NCI-H1105 treated with DMSO at 0.1 percent for 48 hours (cell line): ENCODE measurements around the gene DGKG.

Experiments used
- DNase-seq: peaks from one replicate; lab custom pipeline; 2025; lab: John Stamatoyannopoulos, UW

The DGKG gene

DNA sequence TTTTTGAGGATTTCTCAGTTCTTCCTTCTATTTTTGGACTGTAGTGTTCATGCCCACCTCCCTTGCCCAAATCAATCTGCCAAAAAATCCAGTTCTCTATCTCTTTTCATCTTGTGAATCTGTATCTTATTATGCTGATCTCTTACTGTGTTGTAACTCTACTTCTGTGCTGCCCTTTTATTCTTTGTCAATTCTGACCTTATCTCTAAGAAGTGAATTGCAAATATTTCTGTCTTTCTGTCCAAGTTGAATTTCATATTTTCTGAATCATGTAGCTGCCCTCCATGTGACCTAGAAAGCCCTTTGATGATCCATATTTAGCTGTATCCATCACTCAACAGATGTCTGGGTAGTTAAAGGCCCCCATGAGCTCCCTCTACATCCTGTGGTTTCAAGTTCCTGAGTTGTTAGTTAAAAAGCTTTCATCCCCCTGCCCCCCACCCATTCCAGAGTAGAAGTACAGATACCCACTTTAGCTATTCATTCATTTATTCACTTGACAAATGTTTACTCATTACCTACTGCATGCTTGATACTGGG lies 219.6 kb downstream of the DGKG start:
- DNase-seq, result no peak

DNA sequence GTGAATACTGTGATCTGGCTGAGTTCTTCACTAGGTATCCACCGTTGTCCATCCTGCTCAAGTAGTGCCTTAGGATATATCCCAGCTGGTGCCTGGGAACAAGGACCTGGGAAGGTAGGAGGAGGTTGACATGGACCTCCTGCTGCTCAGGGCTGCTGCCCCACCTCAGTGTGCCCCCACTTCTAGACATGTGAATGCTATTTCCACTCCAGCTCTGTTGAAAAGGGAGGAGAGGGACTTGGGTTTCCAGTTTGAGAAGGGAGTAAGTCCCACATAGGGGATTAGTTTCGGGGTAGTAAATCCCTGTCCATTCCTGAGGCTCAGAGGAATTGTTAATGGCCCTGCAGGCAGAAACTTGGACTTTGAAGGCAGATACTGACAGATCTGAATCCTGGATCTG lies 220.2 kb downstream of the DGKG start:
- no peak for DNase-seq

DNA sequence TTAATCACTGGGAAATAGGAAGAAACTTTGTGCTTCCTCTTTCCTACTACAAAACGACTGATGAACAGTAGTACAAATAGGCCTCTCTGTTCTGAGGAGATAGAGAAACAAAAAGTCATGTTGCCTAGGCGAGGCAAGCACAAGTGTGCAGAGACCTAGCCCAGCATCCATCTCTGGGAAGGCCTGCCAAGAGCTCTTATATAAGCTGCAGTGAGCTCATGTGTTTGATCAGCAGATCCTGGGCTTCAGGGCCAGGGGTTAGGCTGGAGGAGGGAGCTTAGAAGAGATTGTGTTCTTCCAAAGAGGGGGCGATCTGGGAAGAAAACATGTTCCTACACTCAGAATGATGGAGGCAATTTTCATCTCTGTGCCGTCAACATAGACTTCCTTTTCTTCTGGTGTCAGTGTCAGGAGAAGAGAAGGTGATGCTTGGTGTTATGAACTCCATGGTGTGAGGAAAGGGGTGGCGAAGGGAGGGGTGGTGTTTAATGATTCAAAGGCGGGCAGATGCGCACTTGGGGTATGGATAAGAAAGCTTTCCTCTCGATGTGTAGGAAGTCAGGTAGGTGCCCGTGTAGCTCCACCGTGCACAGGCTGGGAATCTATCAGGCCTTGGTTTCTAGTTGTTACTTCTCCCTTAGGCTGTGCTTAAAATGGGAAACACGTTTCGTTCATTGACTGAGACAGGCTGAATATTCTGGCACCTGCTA lies 223.6 kb downstream of the DGKG start:
- DNase-seq, result no peak

DNA sequence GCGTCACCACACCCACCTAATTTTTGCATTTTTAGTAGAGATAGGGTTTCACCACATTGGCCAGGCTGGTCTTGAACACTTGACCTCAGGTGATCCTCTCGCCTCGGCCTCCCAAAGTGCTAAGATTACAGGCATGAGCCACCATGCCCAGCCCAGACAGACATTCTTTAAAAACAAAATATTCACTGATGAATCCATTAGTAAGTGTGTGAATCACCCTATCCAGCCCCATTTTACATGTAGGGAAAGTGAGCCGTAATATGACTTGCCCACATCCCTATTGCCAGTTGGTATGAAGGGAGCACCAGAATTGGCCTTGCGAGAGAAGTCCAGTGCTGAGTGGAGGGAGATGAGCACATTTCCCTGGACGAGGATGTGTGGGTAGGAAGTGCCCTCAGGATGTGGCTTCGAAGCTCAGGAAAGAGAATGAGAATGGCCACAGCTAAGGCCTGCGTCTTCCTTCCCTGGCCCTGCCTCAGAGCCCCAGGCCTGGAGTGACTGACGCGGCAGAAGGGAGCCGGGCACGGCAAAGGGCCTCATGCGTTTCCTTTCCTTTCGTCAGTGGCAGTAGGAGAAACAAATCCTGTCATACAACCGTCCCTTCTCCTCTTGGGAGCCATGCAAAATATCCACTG lies 224.9 kb downstream of the DGKG start:
- no peak for DNase-seq

DNA sequence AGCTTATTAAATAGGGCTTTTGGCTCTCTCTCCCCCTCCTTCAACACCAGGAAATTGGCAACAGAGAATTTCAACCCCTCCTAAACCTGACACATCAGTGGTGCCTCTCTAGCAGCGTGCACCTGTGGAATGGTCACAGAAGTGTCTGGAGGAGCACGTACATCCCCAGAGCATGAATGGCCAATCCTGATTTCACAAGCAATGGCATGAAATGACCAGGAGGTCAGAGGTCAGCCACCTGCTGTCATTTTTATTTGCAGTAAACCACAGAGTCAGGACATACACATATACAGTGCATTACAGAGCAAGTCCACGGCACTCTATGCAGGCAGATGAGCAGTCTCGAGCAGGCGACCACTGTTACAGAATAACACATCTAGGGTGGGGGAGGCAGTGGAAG lies 228.1 kb downstream of the DGKG start:
- no peak for DNase-seq

DNA sequence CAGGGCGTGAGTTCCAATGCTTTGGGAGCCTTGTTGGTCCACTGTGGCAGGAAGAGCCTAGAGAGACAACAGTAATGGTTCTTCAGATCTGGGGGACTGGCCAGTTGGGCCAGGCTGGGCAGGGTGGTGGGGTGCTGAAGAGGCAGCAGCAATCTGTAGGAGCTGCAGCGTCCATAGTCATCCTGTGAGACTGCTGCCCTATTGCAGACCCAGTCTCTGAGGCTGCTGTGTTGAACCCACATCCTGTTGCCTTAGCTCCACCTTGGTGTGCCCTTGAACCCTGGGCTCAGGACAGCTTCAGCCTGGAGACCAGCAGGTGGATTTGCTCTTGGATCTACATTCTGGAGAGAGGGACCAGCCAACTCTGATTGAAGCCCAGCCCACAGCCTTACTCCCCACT lies 229.5 kb downstream of the DGKG start:
- DNase-seq, result no peak

DNA sequence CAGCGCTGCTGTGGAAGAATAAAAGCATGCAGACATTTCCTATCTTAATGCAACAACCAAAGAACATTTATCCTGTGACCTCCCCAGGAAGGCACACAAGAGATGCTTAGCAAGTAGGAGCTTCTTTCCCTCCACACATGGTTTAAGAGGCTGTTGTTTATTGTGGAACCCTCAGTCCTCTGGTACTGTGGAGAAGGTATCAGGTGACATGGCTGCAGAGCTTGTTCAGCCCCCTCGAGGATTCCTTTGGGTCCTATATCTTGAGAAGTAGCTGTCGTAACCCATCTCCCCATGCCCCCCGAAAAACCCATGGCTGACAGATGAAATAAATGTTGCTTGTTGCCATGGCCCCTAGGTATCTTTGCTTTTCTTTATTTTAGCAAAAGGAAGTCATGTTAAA lies 232.8 kb downstream of the DGKG start:
- DNase-seq, result no peak

DNA sequence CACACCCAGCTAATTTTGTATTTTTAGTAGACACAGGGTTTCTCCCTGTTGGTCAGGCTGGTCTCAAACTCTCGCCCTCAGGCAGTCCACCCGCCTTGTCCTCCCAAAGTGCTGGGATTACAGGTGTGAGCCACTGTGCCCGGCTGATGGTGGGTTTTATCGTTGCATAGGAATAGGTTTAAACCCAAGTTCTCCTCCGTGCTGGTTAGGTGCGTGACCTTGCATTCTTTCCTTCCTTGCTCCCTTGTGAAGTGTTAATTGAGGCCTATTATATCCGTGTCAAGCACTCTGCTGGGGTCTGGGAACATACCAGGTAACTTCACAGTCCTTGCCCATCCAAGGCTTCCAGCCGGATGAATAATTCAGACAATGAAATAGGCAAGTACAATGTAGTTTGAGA lies 233.9 kb downstream of the DGKG start:
- no peak for DNase-seq

DNA sequence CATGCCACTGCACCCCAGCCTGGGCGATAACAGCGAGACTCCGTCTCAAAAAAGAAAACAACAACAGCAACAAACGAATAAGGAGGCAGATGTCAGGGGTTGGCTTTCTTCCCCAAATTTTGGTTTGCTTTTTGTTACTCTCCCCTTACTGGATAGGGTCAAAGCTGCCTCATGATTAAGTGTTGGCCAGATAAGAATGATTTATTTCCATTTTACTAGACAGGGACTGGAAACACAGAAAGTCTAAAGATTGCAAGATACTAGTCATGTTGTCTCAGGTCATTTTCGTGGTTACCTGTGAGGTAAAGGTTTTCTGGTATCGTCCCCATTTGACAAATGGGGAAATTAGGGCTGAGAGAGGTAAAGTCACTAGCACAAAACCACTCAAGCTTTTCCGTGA lies 234.6 kb downstream of the DGKG start:
- DNase-seq, result no peak

DNA sequence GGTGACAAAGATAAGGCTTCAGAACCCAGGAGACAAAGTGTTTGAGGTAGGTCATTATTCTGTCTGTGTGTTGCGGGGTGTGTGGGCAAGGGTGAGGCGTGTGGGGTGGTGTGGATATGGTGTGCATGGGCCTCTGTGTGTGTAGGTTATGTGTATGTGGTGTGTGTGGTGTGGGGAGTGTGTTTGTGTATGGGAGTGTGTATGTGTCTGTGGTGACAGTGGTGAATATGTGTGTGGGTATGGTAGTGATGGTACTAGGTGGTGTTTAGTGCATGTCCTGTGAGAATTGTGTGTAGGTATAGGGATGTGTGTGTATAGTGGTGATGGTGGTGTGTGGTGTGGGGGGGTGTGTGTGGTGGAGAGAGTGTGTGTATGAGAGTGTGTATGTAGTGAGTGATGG lies 236.9 kb downstream of the DGKG start:
- DNase-seq, result no peak

DNA sequence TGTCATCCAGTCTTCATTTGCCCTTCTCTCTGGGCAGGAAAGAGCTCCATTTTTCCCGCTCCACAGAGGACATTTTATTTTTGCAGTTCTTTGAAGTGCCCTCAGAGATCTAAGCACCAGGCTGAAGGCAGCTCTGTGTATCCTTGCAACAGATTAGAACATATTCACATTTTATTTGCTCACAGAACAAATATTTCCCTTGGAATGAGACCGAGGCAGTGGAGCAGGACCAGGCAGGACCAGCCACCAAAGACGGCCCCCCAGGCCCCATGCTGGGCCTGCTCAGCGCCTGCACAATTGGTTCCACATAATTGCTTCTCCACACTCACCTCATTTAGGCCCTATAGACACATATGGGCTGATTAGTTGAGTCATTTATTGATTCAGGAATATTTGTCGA lies 237.4 kb downstream of the DGKG start:
- DNase-seq, result no peak

DNA sequence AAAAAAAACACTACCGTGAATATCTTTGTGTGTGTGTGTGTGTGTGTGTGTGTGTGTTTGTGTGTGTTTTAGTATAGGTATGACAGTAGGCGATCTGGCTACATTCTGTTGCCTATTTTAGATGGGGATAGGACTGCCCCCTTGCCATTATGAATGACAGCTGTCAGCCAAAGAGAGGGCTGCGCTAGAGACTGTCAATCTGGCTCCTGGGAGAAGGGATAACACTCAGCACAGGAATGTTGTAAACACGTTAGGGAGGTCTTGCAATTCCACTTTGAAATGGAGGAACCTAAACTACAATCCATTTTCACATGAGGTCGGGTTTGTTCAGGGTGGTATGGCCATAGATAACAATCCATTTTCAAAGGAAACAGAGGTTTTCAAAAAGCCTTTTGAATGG lies 239.0 kb downstream of the DGKG start:
- DNase-seq, result no peak

DNA sequence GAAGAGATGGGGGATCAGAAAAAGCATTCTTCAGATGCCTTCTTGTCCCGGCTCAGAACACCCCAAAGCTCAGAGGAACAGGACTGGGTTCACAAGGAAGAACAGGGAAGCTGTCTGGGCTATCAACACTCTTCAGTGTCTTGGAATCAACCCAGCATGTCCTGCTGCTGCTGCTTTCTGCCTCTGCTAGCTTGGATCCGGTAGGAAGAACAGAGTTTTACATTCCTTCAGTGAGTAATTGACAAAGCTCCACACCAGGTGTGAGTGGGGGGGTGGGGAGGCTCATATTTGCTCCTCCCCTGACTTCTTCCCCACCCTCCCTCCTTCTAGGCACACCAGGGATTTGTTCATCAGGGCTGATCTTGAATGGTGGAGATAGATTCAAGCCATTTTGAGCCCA lies 240.1 kb downstream of the DGKG start:
- no peak for DNase-seq

DNA sequence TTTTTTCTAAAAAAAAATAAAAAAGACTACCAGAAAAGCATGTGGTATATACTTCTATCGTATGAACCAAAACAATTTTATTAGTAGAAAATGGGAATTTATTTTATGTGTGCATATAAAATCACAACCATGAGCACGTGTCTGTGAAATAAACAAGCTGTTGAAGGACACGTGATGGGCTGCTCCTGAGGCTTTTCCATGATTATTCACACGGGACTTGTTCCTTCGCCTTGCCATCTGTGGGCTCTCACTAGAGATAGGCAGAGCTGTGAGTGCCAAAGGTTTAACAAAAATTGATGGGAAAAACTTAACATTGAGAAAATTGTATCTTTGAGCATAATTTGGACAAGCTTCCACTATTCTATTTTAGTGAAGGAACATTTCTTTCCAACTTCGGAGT lies 240.8 kb downstream of the DGKG start:
- no peak for DNase-seq

DNA sequence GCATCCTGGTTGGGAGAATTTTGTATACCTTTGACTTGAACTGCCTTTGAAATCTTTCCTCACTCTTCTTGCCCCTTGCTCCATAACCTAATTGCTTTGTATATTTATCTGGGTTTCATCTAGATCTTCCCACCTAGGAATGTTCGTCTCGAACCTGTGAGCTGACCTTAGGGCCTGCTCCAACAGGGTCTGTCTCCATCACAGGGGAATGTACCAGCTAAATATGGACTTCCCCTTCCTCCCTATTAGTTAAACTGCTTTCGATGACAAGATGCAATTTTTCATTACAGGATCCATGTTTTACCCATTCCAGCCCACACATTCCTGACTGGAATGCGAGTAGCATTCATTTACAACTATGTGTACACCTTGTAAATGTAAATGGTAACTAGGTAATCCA lies 242.5 kb downstream of the DGKG start:
- DNase-seq, result no peak

DNA sequence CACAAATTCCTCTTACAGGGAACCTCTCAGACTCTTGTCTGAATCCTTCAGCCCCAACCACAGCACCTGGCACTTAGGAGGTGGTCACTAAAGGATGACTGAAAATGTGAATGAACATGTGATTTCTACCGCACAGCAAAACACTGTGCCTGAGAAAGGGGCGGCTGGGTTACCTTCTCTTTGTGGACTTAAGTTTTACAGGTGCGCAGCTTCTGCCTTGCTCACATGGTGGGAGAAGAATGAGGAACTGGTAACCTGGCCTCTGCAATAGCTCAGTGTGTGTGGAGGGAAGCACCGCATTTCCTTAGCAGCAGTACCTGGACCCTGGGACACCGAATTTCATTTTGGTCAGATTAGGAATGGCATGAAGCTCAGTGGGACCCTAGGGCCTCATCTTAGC lies 243.3 kb downstream of the DGKG start:
- DNase-seq, result no peak

DNA sequence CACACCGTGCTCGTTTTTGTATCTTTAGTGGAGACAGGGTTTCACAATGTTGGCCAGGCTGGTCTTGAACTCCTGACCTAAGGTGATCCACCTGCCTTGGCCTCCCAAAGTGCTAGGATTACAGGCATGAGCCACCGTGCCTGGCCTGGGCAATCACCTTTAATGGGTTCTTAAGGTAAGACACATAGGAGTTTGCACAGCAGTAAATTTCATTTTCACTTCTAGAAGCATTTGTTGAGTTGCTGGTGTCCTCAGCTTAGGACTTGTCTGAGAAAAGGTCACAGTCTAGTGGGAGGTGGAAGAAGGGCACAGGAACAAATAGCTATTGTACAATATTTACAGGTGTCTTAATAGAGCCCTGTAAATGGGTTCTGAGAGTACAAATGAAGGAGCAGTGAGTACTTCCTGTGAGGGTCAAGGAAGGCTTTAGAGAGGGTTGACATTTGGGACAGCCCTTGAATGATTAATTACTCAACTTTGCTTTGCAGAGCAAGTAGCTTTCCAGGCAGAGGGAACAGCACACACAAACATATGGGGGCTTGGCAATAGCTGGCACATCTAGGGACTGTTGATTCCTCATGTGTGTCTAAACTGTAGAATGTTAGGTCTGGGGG lies 244.4 kb downstream of the DGKG start:
- DNase-seq, result no peak

DNA sequence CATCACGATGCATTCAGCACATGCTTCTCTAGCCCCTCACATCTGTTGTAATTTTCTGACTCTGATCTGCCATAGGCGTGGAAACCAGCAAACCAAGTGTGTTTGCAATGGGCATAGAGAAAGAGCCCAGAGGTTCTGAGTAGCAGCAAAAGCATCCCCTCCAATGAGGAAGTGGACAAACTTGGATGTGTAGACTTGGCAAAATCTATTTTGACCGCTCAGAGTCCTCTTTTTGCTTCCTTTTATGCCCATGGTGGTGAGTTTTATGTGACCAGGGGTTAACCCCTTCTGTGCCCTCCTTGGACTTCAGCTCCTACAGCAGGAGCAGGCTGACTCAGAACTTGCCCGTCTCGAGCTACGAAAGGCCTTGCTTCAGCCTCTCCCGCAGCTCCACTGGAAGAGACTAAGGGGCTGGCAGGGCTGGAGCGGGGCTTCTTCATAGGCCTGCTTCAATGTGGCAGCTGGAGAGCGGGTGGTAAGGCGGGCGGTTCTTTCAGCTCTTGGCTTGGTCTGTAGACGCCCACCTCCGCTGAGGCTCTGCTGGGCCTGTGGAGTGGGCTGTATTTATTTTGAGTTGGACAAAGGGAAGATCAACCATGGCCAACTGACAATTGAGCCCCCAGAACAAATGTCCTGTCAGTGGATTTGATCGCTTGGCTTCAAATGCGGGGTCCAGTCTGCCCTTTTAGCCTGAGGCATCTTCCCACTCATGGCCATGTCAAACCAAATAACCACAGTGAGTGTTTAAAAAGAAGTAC lies 246.6 kb downstream of the DGKG start:
- no peak for DNase-seq

DNA sequence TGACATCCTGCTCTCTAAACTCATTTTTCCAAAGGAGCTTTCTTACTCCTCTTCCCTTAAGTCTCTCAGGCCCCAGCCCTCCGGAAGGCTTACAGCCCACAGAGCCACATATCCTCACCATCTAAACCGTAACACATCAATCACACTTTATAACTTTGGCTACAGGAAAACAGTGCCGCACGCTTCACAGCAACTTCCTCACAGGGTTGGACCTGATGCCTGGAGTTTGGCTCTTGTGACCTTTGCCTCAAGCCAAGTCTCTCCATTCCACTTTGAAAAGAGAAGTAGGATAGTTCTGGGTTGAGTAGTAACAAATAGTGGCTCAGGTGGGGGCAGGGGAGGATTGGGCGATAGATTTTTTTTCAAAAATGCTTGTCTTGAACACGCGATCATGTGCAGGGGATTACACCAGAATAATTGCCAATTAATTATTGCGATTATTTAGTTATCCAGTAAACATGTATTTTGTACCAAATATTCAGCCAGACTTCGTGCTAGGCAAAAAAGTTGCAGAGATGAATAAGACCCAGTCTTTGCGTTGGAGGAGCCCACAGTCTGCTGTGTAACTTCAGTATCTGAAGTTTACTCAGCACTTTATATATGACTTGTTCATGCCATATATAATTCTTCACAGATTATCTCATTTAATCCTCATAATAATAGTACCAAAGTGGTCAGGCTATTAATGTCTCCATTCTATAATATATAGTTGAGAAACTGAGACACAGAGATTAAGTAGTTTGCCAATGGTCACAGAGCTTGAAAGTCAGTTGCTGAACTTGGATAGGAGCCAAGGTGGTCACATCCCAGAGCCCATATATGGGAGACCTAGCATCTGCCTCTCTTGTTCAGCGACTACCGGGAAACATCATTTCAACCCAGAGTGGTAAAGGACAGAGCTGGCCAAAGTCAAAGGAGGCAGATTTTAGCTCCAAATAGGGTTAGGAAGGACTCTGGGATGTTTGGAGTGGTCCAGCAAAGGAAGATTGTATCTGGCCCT lies 250.8 kb downstream of the DGKG start:
- no peak for DNase-seq

DNA sequence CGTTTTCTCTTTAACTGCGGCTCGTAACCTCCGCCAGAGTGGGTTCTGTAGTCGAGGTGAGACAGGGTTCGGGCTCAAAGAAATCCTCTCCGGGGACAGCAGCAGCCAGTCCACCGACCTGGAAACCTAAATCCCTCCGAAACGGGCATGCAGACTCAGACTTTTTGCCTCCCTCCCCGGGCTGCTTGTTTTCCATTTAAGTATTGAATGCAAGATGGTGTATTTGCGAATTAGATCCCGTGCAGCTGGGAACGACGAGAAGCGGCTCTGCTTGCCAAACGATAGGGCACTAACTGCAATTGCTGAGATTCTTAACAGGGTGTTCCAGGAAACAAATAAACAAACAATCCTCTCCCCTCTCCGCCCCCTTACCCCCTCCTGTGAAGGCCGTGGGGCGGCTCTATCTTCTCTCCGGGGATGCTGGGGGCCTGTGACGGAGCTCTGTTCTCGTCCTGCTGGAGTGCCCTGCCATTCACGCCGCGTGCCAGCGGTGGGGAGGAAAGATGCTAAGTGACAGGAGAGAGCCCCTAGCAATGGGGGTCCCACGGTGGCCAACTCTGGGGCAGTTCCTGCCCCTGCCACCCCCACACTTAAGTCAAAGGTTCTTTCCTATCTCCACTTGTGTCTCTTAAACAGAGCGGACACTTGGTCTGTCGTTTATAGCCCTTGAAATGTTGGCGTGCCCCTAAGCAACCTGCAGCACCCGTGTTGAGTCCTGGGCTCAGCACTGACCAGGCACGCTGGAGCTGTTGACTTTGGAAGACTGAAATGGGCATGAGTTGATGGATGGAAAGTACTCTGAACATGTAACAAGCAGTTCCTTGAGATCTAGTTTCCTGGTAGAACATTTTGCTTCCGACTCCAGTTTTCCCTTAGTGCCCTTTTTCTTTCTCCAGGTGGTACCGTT lies 251.9 kb downstream of the DGKG start:
- DNase-seq, result peak; percentile 59
